Measurements from ENCODE around the gene C3.
"Not testable (repeated sequence)": the region's sequence is repeated elsewhere in the genome, so short reads cannot be mapped to it uniquely, and the experiment has no call there.

Gene C3

DNA sequence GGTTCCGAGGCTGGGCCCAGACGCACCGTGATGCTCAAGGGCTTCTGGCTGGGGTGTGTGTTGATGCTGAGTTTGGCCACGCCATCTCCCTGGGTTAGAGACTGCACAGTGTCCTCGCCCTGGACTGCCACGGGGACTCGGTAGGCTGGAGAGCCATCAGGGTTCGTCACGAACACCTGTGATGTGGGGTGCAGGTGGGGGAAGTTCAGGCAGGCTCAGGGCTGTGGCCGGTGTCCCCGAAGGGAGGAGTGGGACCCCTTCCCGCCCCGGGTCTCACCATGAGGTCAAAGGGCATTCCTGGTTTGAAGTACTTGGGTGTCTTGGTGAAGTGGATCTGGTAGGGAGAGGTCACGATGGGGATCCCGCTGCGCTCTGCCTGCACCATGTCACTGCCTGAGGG, 8.2 kb downstream of the C3 start:
- H3K4me3 ChIP-seq (ENCODE audit: low read length): no peak overlapping the region
- no CpG with 5 or more reads among the region's 16 CpGs for WGBS (ENCODE audit: insufficient coverage, insufficient read length)
- no peak for DNase-seq (ENCODE audit: low read depth, low spot score)
- H3K9me3 ChIP-seq (ENCODE audit: control insufficient read depth, insufficient read depth, low read length): no peaks in the 10 kb centered on the region
- H3K27me3 ChIP-seq (ENCODE audit: control insufficient read depth, insufficient read depth, low read length): no peaks in the 10 kb centered on the region; the same call in 1 of the 2 replicates
- no peak overlapping the region for H3K27ac ChIP-seq (ENCODE audit: low read length)
- no peaks in the 10 kb centered on the region for H3K4me1 ChIP-seq (ENCODE audit: control insufficient read depth, insufficient read depth, low read length)
- H3K36me3 ChIP-seq (ENCODE audit: control insufficient read depth, insufficient read depth, low read length): no peaks in the 10 kb centered on the region

DNA sequence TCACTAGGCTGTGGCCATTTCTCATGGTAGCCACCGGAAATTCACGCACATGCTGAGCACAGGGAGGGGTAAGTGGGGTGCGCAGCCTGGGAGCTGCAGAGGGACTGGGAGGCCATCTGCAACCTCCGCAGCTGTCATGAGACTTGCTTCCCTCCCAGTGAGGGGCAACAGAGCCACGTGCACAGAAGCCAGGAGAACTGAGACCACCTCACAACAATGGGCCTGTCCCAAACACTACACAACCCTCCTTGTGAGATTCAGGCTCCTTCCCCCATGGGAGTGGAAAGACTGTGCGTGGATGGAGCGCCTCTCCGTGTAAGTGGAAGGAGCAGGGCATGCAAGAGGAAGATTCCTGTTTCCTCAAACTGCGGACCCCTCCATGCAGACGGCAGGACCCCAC, 8.8 kb downstream of the C3 start:
- no peak for DNase-seq (ENCODE audit: low read depth, low spot score)
- Histone ChIP-seq H3K4me3 (ENCODE audit: low read length) (no peak overlapping the region), H3K36me3 (ENCODE audit: control insufficient read depth, insufficient read depth, low read length) (no peaks in the 10 kb centered on the region), H3K4me1 (ENCODE audit: control insufficient read depth, insufficient read depth, low read length) (no peaks in the 10 kb centered on the region), H3K9me3 (ENCODE audit: control insufficient read depth, insufficient read depth, low read length) (no peaks in the 10 kb centered on the region), H3K27me3 (ENCODE audit: control insufficient read depth, insufficient read depth, low read length) (no peaks in the 10 kb centered on the region; the same call in 1 of the 2 replicates), H3K27ac (ENCODE audit: low read length) (no peak overlapping the region)
- WGBS (ENCODE audit: insufficient coverage, insufficient read length): no CpG with 5 or more reads among the region's 10 CpGs

DNA sequence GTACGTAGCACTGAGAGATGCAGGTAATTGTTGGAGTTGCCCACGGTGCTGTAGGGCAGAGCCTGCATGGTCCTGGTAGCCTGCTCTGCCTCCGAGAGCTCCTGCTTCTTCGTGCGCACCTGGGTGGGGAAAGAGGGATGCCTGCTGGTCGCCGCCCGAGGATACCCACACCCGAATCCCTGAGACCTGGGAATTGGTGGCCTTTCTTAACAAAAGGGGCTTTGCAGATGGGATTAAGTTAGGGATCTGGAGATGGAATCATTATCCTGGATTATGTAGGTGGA, 9.4 kb downstream of the C3 start:
- no CpG with 5 or more reads among the region's 9 CpGs for WGBS (ENCODE audit: insufficient coverage, insufficient read length)
- Histone ChIP-seq H3K27me3 (ENCODE audit: control insufficient read depth, insufficient read depth, low read length) (no peaks in the 10 kb centered on the region; the same call in 1 of the 2 replicates), H3K4me3 (ENCODE audit: low read length) (peak overlapping the region; percentile 2; the same call in 1 of the 2 replicates), H3K9me3 (ENCODE audit: control insufficient read depth, insufficient read depth, low read length) (no peaks in the 10 kb centered on the region), H3K4me1 (ENCODE audit: control insufficient read depth, insufficient read depth, low read length) (no peaks in the 10 kb centered on the region), H3K27ac (ENCODE audit: low read length) (no peak overlapping the region), H3K36me3 (ENCODE audit: control insufficient read depth, insufficient read depth, low read length) (no peaks in the 10 kb centered on the region)
- DNase-seq (ENCODE audit: low read depth, low spot score): no peak

DNA sequence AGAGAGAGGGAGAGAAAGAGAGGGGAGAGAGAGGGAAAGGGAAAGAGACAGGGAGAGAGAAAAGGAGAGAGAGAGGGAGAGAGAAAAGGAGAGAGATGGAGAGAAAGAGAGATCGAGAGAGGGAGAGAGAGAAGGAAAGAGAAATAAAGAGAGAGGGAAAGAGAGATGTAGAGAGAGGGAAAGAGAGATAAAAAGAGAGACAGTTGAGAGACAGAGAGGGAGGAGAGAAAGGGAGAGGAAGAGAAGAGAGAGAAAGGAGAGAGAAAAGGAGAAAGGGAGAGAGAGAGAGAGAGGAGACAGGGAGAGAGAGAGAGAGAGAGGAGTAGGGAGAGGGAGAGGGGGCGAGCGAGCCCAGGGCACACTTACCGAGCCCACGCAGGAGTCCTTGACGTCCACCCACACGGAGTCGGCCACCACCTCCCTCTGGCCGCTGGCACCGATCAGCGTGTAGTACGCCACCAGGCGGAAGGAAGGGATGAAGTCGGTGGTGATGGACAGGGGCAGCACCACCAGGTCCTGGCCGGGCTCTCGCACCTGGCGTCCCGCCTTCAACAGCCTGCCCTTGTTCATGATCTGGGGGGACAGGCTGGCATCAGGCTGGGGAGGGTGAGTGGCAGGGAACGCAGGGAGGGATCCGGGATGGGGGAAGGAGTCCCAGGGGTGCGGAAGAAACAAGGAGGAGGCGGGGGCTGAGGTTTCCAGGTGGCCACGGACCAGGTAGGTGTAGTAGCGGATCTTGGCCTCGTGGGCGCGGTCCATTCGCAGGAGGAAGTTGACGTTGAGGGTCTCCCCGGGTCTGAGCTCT, 10.0 kb downstream of the C3 start:
- Histone ChIP-seq H3K4me3 (ENCODE audit: low read length) (peak overlapping the region; percentile 26; the same call in 1 of the 2 replicates), H3K27me3 (ENCODE audit: control insufficient read depth, insufficient read depth, low read length) (no peaks in the 10 kb centered on the region; the same call in 1 of the 2 replicates), H3K27ac (ENCODE audit: low read length) (no peak overlapping the region), H3K4me1 (ENCODE audit: control insufficient read depth, insufficient read depth, low read length) (no peaks in the 10 kb centered on the region), H3K36me3 (ENCODE audit: control insufficient read depth, insufficient read depth, low read length) (no peaks in the 10 kb centered on the region), H3K9me3 (ENCODE audit: control insufficient read depth, insufficient read depth, low read length) (no peaks in the 10 kb centered on the region)
- 96% methylated on average over 1 of the region's 30 CpGs for WGBS (ENCODE audit: insufficient coverage, insufficient read length)
- DNase-seq (ENCODE audit: low read depth, low spot score): no peak

DNA sequence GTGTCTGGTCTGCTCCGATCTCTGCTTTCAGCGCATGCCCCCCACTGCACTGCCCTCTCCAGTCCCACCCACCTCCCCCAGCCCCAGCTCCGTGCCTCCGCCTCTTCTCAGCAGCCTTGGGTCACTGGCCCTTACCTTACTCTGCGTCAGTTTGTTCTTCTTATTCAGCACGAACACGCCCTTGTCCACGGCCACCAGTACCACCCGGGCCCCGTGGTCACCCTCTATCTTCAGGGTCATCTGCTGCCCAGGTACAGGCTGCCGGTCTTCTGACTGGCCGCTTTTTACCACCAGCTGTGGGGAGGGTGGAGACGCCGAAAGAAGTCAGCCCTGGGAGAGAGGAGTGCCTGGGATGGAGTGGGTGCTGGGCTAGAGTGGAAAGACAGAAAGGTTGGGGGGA, 10.9 kb downstream of the C3 start:
- Histone ChIP-seq H3K4me1 (ENCODE audit: control insufficient read depth, insufficient read depth, low read length) (no peaks in the 10 kb centered on the region), H3K27me3 (ENCODE audit: control insufficient read depth, insufficient read depth, low read length) (no peaks in the 10 kb centered on the region; the same call in 1 of the 2 replicates), H3K4me3 (ENCODE audit: low read length) (no peak overlapping the region), H3K36me3 (ENCODE audit: control insufficient read depth, insufficient read depth, low read length) (no peaks in the 10 kb centered on the region), H3K27ac (ENCODE audit: low read length) (no peak overlapping the region), H3K9me3 (ENCODE audit: control insufficient read depth, insufficient read depth, low read length) (no peaks in the 10 kb centered on the region)
- no peak for DNase-seq (ENCODE audit: low read depth, low spot score)
- WGBS (ENCODE audit: insufficient coverage, insufficient read length): no CpG with 5 or more reads among the region's 14 CpGs

DNA sequence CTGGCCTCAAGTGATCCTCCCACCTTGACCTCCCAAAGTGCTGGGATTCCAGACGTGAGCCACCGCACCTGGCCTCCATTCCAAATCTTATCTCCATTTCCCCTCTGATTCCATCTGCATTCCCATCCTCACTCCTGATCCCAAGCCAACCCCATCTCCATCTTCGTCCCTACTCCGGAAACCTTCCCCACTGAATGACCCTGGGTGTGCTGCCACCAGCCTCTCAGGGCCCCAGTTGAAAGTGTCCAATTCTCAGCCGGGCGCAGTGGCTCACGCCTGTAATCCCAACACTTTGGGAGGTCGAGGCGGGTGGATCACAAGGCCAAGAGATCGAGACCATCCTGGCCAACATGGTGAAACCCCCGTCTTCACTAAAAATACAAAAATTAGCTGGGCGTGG, 11.5 kb downstream of the C3 start:
- no CpG with 5 or more reads among the region's 12 CpGs for WGBS (ENCODE audit: insufficient coverage, insufficient read length)
- not testable (repeated sequence) for H3K27ac ChIP-seq (ENCODE audit: low read length); H3K9me3 ChIP-seq (ENCODE audit: control insufficient read depth, insufficient read depth, low read length); DNase-seq (ENCODE audit: low read depth, low spot score); H3K36me3 ChIP-seq (ENCODE audit: control insufficient read depth, insufficient read depth, low read length); H3K4me1 ChIP-seq (ENCODE audit: control insufficient read depth, insufficient read depth, low read length); H3K27me3 ChIP-seq (ENCODE audit: control insufficient read depth, insufficient read depth, low read length); H3K4me3 ChIP-seq (ENCODE audit: low read length)

DNA sequence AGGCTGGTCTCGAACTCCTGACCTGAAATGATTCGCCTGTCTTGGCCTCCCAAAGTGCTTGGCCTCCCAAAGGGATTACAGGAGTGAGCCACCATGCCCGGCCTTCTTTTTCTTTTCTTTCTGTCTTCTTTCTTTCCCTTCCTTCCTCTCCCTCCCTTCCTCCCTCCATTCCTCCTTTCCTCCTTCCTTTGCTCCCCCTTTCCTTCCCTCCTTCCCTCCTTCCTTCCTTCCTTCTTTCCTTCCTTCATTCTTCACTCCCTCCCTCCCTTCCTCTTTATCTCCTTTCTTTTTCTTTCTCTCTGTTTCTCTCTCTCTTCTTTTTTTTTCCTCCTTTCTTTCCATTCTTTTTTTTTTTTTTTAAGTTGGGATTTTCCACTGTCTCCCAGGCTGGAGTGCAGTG, 12.1 kb downstream of the C3 start:
- no CpG with 5 or more reads among the region's 3 CpGs for WGBS (ENCODE audit: insufficient coverage, insufficient read length)
- Histone ChIP-seq H3K27ac (ENCODE audit: low read length) (no peak overlapping the region), H3K4me3 (ENCODE audit: low read length) (no peak overlapping the region), H3K9me3 (ENCODE audit: control insufficient read depth, insufficient read depth, low read length) (no peaks in the 10 kb centered on the region), H3K4me1 (ENCODE audit: control insufficient read depth, insufficient read depth, low read length) (no peaks in the 10 kb centered on the region), H3K36me3 (ENCODE audit: control insufficient read depth, insufficient read depth, low read length) (no peaks in the 10 kb centered on the region), H3K27me3 (ENCODE audit: control insufficient read depth, insufficient read depth, low read length) (no peaks in the 10 kb centered on the region; the same call in 1 of the 2 replicates)
- no peak for DNase-seq (ENCODE audit: low read depth, low spot score)

DNA sequence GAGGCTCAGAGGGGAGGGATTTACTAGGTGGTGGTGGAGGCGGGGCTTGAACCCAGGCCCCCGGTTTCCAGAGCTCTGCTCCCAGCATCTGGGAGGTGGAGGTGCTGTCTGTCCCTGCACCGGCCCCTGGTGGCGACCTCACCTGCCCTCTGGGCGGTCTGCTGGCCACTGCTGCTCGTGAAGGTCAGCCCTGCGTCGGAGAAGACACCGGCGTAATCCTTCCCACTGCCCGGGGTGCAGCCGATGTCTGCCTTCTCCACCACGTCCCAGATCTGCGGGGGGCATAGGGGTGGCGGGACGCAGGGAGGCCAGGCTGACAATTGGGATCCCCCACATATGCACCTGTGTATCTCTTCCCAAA, 12.8 kb downstream of the C3 start:
- Histone ChIP-seq H3K9me3 (ENCODE audit: control insufficient read depth, insufficient read depth, low read length) (no peaks in the 10 kb centered on the region), H3K27ac (ENCODE audit: low read length) (no peak overlapping the region), H3K4me1 (ENCODE audit: control insufficient read depth, insufficient read depth, low read length) (no peaks in the 10 kb centered on the region), H3K4me3 (ENCODE audit: low read length) (no peak overlapping the region), H3K27me3 (ENCODE audit: control insufficient read depth, insufficient read depth, low read length) (no peaks in the 10 kb centered on the region; the same call in 1 of the 2 replicates), H3K36me3 (ENCODE audit: control insufficient read depth, insufficient read depth, low read length) (no peaks in the 10 kb centered on the region)
- WGBS (ENCODE audit: insufficient coverage, insufficient read length): no CpG with 5 or more reads among the region's 16 CpGs
- DNase-seq (ENCODE audit: low read depth, low spot score): no peak

DNA sequence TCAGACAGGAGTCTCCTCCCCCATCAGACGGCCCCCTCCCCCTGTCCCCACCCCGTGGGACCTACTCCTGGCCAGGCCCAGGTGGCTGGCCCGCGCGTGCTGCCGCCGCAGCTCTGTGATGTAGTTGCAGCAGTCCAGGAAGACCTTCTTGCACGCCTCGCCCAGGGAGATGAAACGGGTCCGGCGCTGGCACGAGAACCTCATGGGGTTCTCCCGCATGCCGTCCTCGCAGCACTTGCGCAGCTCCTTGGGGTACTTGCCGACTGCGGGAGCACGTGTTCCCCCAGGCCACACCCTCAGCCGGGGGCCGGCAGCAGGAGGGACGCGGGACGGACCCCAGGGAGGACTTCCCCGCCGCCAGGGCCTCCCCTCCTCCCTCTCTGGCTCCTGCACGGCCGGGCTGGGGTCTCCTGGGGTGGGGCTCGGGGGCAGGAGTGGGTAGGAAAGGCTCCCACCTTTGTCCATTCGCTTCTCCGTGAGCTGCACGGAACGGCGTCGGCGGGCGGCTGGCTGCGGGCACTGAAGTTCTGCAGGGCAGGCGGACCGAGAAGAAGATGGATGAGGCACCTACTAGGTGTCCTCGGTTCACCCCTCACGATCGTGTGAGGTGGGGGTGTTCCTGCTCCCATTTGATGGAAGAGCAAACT, 13.3 kb downstream of the C3 start:
- no peaks in the 10 kb centered on the region for H3K4me1 ChIP-seq (ENCODE audit: control insufficient read depth, insufficient read depth, low read length)
- H3K27me3 ChIP-seq (ENCODE audit: control insufficient read depth, insufficient read depth, low read length): no peaks in the 10 kb centered on the region; the same call in 1 of the 2 replicates
- no CpG with 5 or more reads among the region's 44 CpGs for WGBS (ENCODE audit: insufficient coverage, insufficient read length)
- H3K4me3 ChIP-seq (ENCODE audit: low read length): no peak overlapping the region
- H3K9me3 ChIP-seq (ENCODE audit: control insufficient read depth, insufficient read depth, low read length): no peaks in the 10 kb centered on the region
- no peak overlapping the region for H3K27ac ChIP-seq (ENCODE audit: low read length)
- no peak for DNase-seq (ENCODE audit: low read depth, low spot score)
- no peaks in the 10 kb centered on the region for H3K36me3 ChIP-seq (ENCODE audit: control insufficient read depth, insufficient read depth, low read length)

DNA sequence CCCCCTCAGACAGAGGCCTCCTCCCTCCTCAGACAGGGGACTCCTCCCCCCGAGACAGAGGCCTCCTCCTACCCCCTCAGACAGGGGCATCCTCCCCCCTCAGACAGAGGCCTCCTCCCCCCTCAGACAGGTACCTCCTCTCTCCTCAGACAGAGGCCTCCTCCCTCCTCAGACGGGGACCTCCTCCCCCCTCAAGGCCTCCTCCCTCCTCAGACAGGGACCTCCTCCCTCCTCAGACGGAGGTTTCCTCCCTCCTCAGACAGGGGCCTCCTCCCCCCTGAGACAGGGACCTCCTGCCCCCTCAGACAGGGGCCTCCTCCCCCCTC, 13.9 kb downstream of the C3 start:
- no CpG with 5 or more reads among the region's 3 CpGs for WGBS (ENCODE audit: insufficient coverage, insufficient read length)
- Histone ChIP-seq H3K4me3 (ENCODE audit: low read length) (no peak overlapping the region), H3K36me3 (ENCODE audit: control insufficient read depth, insufficient read depth, low read length) (no peaks in the 10 kb centered on the region), H3K27ac (ENCODE audit: low read length) (no peak overlapping the region), H3K27me3 (ENCODE audit: control insufficient read depth, insufficient read depth, low read length) (no peaks in the 10 kb centered on the region; the same call in 1 of the 2 replicates), H3K9me3 (ENCODE audit: control insufficient read depth, insufficient read depth, low read length) (no peaks in the 10 kb centered on the region), H3K4me1 (ENCODE audit: control insufficient read depth, insufficient read depth, low read length) (no peaks in the 10 kb centered on the region)
- no peak for DNase-seq (ENCODE audit: low read depth, low spot score)
